AG04449 (cell line): ENCODE results near the gene ZFPL1.

Experiments
- CTCF ChIA-PET: fragments of 350-600 bp; formaldehyde crosslinking; extraction: SDS; loops from one replicate; lab custom pipeline; 2021; ENCODE audit warnings: antibody characterized with exemption; lab: Yijun Ruan, JAX
- POLR2A ChIA-PET: fragments of 400-600, 350-600 bp; formaldehyde crosslinking; extraction: SDS; loops from one replicate; lab custom pipeline; 2020; ENCODE audit warnings: antibody characterized with exemption, inconsistent platforms; lab: Yijun Ruan, JAX
- DNase-seq: peaks from one replicate; pipeline ENCODE4 v3.0.0-alpha.2; 2010; ENCODE audit warnings: low read depth, low spot score
- H3K4me3 ChIP-seq: 2 replicates; pipeline ENCODE4 v1.5.1; 2011; ENCODE audit warnings: low read depth, mild to moderate bottlenecking, control low read depth, low read length
- TF ChIP-seq, protein P1 (sequence below): IDR thresholded peaks from one replicate; pipeline ENCODE4 v1.5.1; 2011; ENCODE audit warnings: mild to moderate bottlenecking, moderate library complexity, low read length, control low read depth, inconsistent platforms; ENCODE audit not compliant: insufficient read depth; ENCODE audit errors: missing control alignments

ZFPL1 gene

DNA sequence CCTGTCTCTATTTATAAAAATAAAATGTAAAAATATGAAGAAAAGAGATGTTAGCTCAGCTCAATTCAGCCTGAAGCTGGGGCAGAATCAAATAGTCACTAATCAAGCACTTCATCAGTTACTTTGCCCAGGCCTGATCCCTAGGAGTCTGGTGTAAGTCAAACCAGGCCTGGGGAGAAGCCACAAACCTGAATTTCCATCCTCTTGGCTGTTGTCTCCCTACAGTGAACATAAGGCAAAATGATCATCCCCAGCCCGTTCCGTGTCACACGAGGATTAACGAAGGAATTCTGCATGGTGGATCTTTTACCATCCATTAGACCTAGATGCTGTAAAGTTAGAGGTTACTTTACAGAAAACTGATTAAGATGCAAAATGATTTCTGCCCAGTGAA lies 19.2 kb upstream of the ZFPL1 start:
- DNase-seq: no peak
- H3K4me3 ChIP-seq: no peak overlapping the region
- ChIA-PET POLR2A (interaction anchor here (1.0 kb wide), 1 partner anchor 22 kb away, joined by 3 read pairs; no protein-coding TSS in a partner anchor), CTCF (no interaction called here)
- TF ChIP-seq, protein P1, sequence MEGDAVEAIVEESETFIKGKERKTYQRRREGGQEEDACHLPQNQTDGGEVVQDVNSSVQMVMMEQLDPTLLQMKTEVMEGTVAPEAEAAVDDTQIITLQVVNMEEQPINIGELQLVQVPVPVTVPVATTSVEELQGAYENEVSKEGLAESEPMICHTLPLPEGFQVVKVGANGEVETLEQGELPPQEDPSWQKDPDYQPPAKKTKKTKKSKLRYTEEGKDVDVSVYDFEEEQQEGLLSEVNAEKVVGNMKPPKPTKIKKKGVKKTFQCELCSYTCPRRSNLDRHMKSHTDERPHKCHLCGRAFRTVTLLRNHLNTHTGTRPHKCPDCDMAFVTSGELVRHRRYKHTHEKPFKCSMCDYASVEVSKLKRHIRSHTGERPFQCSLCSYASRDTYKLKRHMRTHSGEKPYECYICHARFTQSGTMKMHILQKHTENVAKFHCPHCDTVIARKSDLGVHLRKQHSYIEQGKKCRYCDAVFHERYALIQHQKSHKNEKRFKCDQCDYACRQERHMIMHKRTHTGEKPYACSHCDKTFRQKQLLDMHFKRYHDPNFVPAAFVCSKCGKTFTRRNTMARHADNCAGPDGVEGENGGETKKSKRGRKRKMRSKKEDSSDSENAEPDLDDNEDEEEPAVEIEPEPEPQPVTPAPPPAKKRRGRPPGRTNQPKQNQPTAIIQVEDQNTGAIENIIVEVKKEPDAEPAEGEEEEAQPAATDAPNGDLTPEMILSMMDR: no peak

DNA sequence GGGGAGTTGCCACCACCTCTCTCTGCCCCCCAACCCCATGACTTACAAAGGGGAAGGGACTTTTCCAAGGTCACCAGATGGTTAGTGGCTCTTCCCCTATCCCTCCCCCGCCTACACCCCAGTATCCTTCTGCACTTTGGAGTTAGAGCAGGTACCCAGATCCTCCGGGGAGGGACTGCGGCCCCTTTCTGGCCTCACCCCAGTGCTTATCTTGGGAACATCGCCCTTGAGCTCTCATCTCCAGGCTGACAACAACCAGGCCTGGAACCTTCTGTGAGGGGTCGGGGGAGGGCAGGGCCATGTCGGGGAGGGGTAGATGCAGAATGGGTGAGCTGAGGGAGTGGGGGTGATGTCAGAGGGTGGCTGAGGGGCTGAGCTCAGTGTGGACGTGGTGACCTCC lies 18.2 kb upstream of the ZFPL1 start:
- CTCF ChIA-PET: interaction anchor here (0.8 to 1.3 kb wide), 2 partner anchors 10 to 51 kb away, joined by 3 read pairs; no protein-coding TSS in a partner anchor
- POLR2A ChIA-PET: no interaction called here
- TF ChIP-seq, protein P1: no peak
- no peak overlapping the region for H3K4me3 ChIP-seq
- DNase-seq: no peak

DNA sequence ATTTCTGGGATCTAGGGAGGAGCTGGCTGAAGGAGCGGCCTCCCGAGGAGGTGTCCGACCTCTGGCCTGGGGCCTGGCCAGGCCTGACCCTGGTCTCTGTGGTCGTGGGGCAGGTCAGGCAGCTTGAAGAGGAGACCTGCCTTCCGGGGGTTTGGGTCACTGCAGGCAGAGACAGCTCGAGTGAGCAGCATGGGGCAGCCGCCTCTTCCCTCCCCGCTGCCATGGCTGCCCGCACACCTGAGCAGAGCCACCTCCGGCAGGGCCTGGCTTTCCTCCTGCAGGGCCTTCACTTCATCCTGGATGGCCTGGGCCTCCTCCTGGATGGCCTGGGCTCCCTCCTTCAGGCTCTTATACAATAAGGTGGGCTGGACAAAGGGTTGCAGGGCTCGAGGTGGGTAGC lies 17.7 kb upstream of the ZFPL1 start:
- ChIA-PET POLR2A (no interaction called here), CTCF (interaction anchor here (0.8 to 1.3 kb wide), 2 partner anchors 10 to 52 kb away, joined by 3 read pairs; no protein-coding TSS in a partner anchor)
- no peak overlapping the region for H3K4me3 ChIP-seq
- DNase-seq: no peak
- TF ChIP-seq, protein P1: no peak

DNA sequence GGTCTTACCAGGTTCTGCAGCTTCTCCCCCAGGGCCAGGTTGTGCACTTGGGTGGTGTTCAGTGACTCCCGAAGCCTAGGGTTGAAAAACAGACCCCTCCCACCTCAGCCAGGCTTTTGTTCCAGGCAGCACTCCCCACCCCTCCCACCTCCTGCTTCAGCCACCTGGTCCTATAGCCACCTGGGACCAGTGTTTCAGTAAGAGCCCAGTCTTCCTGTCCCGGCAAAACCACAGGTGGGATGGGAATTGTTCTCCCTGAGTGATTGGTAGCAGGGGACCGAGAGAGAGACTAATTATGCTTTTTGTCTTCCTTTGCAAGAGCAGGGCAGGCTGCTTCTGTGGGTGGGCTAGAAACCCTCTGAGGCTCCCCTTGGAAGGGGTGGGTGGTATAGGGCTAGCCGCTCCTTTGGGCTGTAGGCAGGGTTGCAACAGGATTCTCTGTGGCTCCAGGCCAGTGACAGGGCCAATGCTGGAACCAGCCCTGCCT lies 17.2 kb upstream of the ZFPL1 start:
- TF ChIP-seq, protein P1: no peak
- no peak for DNase-seq
- H3K4me3 ChIP-seq: no peak overlapping the region
- CTCF ChIA-PET: interaction anchor here (0.8 to 1.3 kb wide), 2 partner anchors 9 to 52 kb away, joined by 3 read pairs; no protein-coding TSS in a partner anchor
- POLR2A ChIA-PET: no interaction called here

DNA sequence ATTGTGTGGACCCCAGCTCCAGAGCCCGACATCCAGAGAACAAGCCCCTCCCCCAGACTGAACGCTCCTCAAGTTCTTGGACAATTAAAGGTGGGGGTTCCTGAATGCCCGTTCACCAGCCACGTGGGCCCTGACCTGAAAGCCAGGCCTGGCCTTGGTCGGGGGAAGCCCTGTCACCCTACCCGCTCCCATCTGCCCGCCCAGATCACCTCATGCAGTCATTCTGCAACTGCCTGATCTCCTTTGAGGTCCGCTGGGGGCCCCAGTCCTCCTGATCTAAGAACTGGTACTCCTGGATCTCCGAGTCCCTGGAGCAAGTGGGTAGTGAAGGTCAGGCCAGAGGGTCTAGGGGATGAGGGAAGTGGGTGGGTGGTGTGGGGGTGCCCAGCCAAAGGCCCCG lies 16.6 kb upstream of the ZFPL1 start:
- POLR2A ChIA-PET: no interaction called here
- CTCF ChIA-PET: no interaction called here
- TF ChIP-seq, protein P1: no peak
- H3K4me3 ChIP-seq: no peak overlapping the region
- DNase-seq: no peak

DNA sequence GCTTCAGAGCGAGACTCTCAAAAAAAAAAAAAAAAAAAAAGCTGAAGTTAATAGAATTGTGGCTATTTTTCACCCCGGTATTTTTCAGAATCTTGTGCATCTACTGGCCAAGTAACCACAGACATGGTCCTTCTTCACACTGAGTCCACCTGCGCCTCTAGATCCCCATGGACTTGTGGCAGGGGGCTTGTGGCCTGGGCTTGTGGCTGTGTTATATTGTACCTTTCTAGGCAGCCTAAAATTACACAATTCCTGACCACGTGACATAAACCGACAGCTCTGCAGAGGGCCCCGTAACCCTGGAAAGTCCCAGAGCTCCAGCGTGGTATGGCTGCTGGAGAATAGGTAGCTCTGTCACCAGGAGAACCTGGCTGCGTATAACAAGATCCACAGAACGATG lies 14.8 kb upstream of the ZFPL1 start:
- DNase-seq: no peak
- CTCF ChIA-PET: interaction anchor here (1.3 to 1.8 kb wide), 2 partner anchors 10 to 42 kb away, joined by 4 to 7 read pairs; partner anchors contain the start of gene TM7SF2
- POLR2A ChIA-PET: no interaction called here
- no peak overlapping the region for H3K4me3 ChIP-seq
- TF ChIP-seq, protein P1: no peak
